ENCODE results near the gene PSMA5. TPM values are rescaled to one million over a fixed set of nuclear protein-coding genes. Genes with fewer than 3 reads are reported as not detected.
A peak's percentile ranks its signal among the peaks of the same experiment; 100 is the strongest.

Gene PSMA5
- total and polyA plus RNA-seq, 10 of the 15 experiments (the other 5 are each of a cell fraction or from before 2014, with no cell fraction given) = 58.7 to 271 (median 187) TPM

GRCh38 chr1:109466125-109466451 is 39.8 kb upstream of the PSMA5 start:
- Histone ChIP-seq H3K36me3 (ENCODE audit: control insufficient read depth in 2 of 2, insufficient read depth in 2 of 2, low read length in 1 of 2) (no peaks in the 10 kb centered on the region), H3K27me3 (replicated peaks in 1 of 2; ENCODE audit: control insufficient read depth in 2 of 2, insufficient read depth in 2 of 2, low read length in 1 of 2) (peaks cover 4 to 7% of the 10 kb centered on the region in 2 experiments; a peak in 3 of 4 replicates), H2AFZ (ENCODE audit: control insufficient read depth, low read depth, low read length) (no peak overlapping the region), H3K4me2 (ENCODE audit: control insufficient read depth, insufficient read depth) (peak overlapping the region; percentile 64; the same call in 1 of the 2 replicates), H3K9ac (ENCODE audit: control insufficient read depth, insufficient read depth, low read length) (no peak overlapping the region), H3K79me2 (ENCODE audit: control insufficient read depth, insufficient read depth, low read length) (no peaks in the 10 kb centered on the region), H3K4me3 (no peak overlapping the region), H3K9me3 (replicated peaks; ENCODE audit: control insufficient read depth, insufficient read depth, low read length) (no peaks in the 10 kb centered on the region), H3K27ac (ENCODE audit: control insufficient read depth, insufficient read depth) (no peak overlapping the region), H4K20me1 (ENCODE audit: control insufficient read depth, insufficient read depth) (no peaks in the 10 kb centered on the region), H3K4me1 (ENCODE audit: control insufficient read depth, insufficient read depth, low read length) (no peaks in the 10 kb centered on the region)
- FAIRE-seq (no peak), ATAC-seq (no peak), DNase-seq (ENCODE audit: low read depth, low spot score) (no peak)
- in situ Hi-C loops (cut with MboI) (no loop called here), intact Hi-C loops (cut with micrococcal nuclease; ENCODE audit: unreplicated experiment) (no loop called here)
- CTCF ChIA-PET = interaction anchor here (0.7 kb wide), 1 partner anchor 67 kb away, joined by 3 read pairs; no protein-coding TSS in a partner anchor
- 0 out of 2 replicates have a peak, but pooled peaks have one; percentile 72 for TF ChIP-seq EZH2 (IDR thresholded peaks at IDR 0.05; ENCODE audit: borderline replicate concordance, control insufficient read depth, low read depth, low read length)
- TF ChIP-seq ZNF687 (IDR thresholded peaks at IDR 0.05) = no peak
- TF ChIP-seq MLLT1 (IDR thresholded peaks at IDR 0.05) = no peak
- SMC1A ChIA-PET (ENCODE audit: uncharacterized antibody, unreplicated experiment) = no interaction called here
- BruUV-seq (replicated peaks) = no TSS peak
- RAD21 ChIA-PET (ENCODE audit: unreplicated experiment) = no interaction called here
- POLR2A ChIA-PET = no interaction called here
- WGBS (ENCODE audit: insufficient coverage, insufficient replicate concordance, low lambda C conversion rate, missing lambda C conversion rate) = 53% methylated on average over 9 of the region's 24 CpGs
